EH (cell line): ENCODE results near the gene FZR1.

Experiments used
- DNase-seq: peaks from one replicate; pipeline ENCODE4 v3.0.0-alpha.2; 2015; ENCODE audit warnings: low read depth

The FZR1 gene

GRCh38 chr19:3505598-3506383 is at the start of gene FZR1:
FZR1 (plus strand) TSS chr19:3506311; CDS start chr19:3522990, 16,679 bp downstream.
- peak; percentile 98 for DNase-seq

DNA sequence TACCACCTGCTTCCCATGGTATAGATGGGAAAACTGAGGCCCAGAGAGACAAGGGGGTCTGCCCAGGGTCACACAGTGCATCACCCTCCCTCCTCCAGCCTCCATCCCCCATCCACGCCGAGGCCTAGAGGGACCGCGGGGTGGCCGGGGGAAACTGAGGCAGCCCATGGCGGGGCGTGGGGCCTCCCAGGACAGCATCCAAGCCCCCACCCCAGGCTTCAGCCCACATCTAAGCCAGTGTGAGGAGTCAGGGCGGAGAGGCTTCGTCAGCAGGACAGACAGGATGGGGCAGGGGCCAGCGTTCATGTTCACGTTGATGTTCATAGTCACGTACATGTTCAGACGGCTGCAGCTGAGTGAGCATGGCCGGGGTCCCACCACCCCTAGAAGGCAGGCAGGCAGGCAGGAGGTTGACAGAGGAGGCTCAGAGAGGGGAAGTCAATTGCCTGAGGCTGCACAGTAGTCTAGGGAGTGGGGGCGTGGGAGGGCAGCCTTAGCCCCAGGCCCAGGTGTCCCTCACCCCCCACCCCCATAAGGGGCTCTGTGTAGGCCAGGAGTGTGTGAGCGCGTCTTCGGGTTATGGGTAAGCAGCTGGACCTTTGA is 49.1 kb upstream of the FZR1 start:
- DNase-seq, result no peak

DNA sequence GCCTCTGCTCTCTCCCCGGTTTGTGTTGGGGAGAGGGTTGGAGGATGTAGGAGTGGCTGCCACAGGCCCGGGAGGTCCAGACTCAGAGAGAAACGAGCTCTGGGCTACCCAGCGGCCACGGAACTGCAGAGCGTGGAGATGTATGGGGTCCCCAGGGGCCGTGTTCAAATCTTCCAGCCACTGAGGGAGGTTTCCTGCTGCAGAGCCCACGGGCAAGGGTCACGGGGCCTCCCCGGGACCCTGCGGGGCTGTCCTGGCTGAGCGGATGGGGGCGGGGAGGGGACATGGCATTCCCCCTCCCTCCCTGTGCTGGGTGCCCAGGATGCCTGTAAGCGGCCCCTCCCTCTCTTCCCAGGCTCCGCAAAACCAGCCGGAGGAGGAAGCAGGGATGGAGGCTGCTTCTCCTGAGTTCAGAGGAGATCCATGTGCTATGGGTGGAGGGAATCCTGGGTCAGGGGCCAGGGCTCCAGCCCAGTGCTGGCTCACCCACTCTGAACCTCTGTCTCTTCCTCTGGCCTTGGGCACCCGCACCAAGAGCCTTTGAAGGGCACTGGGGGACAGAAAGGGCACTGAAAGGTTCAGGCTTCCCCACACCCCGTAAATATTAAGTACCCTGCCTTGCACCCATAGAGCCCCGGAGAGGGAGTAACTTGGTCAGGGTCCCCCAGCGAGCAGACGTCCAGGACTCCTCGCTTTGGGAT is 48.4 kb upstream of the FZR1 start:
- DNase-seq, result peak; percentile 25

- DNase-seq, result peak; percentile 59
Observed at GRCh38 chr19:3458229-3459088, 47.7 kb upstream of the FZR1 start.

GRCh38 chr19:3459089-3459881 is 46.8 kb upstream of the FZR1 start:
- DNase-seq, result peak; percentile 91

GRCh38 chr19:3459965-3460582 is 46.0 kb upstream of the FZR1 start:
- no peak for DNase-seq

DNA sequence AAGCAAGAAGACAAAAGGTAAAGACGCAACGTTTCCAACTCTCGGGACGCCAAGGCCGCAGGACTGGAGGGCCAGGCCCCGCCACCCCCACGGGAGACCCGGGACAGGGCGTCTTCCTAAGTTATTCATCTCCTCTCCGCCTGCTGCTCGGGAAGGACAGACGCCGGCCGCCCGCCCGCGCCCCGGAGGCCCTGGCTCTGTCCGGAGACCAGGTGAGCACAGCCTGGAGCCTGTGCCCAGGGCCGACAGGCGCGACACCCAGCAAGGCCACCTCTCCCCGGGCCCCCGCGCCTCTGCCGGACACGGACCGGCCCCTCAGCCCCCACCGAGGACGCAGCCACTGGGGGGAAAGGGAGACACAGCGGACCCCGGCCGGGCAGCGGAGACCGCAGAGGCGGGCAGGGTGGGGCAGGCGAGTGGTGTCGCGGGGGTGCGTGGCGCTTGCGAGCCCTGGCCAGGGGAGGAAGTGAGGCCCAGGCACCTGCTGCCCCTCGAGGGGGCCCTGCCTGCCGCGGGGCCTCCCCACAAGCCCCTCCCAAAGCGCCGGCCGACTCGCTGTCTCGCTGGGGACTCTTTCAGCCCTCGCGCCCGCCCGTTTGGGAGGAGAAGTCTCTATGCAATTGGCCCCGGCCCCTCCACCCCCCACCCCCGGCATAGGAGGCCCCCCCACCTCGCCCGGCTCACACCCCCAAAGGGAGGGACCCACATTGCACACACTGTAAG is 43.0 kb upstream of the FZR1 start:
- DNase-seq, result no peak

DNA sequence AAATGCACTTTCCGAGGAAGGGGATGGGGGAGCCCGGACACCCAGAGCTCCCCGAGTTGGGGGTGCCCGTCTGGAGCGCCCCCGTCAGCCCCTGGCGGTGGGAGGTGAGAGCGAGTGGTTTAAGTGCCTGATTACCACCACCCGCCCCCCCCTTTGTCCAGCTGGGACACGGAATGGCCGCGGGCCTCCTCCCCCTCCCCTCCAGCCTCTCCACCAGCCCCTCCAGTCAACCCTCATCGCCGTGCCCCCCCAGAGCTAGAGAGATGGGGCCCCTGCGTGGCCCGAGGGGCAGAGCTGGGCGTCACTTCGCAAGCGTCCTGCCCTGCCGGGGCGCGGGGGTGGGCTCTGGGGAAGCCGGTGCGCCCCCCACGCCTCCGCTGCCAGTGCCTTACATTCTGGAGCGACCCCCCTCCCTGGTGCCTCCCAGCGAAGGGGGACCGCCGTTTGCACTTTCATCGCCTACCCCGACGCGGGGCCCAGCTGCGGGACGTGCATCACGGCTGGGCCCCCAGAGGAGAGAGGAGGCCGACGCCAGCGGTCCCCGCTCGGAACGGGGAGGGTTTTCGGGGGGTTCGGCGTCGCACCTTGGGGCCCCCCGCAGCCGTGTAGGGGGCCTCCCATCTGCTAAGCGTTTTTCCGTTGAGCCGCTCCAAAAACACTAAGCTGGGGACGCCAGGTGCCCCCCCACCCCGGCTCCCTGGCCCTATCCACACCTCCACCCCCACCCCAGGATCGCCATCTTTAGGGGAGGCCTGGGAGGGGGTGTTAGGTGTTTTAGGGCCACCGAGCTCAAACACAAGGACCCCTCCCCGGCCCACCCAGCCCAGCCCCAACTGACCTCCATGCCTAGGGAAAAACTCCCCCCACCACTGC is 42.2 kb upstream of the FZR1 start:
- no peak for DNase-seq

GRCh38 chr19:3464587-3465235 is 41.4 kb upstream of the FZR1 start:
- DNase-seq, result no peak

GRCh38 chr19:3465552-3465951 is 40.6 kb upstream of the FZR1 start:
- DNase-seq, result no peak

- DNase-seq, result no peak
Observed at GRCh38 chr19:3466635-3467034, 39.5 kb upstream of the FZR1 start.

DNA sequence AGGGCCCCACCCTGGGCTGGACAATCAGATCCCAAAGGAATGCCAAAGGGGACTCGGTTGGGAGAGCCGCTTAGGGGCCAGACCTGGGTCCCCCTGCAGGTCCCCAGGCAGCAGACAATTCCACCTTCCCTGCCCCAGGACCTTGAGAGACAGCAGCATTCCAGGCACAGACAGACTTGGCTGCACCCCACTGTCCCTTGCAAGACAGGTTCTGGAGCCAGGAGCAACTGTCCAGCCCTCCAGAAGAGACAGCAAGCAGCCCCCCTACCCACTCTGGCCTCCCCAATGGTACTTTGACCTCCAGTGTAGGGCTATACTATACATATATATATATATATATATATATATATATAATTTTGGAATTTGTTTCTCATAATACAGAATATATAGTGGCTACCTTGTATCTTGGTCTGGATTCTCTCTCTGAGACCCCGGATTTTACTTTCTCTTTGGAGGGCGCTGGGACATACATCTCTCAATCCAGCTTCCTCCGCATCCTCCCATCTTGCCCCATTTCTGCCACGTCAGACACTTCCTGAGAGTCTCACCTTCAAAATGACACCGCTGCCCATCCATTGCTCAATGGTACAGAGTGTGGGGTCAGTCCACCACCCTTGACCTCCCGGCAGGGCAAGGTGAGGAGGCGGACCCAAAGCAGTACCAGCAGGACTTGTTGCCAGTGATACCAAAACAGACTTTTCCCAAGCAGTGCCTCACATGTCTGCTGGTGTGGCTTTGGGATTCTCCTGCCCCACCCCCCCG is 38.5 kb upstream of the FZR1 start:
- DNase-seq, result no peak

GRCh38 chr19:3468211-3468610 is 37.9 kb upstream of the FZR1 start:
- DNase-seq, result no peak

DNA sequence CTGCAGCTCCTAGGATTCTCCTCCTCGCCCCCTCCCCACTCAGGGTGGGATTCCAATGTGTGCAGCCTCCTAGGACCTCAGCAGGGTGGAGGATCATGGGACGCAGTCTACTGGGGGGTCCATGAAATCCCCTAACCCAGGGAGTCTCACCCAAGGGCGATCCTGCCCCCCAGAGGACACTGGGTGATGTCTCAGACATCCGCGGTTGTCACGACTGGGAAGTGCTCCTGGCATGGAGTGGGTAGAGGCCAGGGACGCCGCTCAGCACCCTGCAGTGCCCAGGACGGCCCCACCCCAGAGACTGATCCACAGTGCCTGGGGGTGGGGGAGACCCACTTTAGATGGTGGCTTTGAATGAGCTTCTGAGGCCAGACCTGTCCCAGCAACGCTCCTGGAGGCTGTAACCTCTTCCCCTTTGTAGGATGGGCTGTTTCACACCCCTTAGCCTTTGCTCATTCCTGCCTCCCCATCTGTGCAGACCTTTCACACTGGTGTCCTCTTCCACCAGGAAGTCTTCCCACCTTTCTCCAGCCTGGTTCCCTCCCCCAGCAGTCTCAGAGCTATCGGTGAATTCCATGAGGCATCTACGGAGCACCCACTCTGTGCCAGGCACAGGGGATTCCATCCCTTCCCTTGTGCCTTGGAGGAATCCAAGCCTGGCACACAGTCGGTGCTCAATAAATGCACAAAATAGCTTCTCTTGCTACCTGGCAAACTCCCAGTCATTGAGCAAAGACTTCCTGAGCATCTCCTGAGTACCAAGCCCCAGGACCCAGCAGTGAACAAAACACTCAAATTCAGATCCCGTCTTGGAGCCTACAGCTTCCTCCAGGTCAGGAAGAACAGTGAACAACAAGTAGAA is 36.2 kb upstream of the FZR1 start:
- no peak for DNase-seq

DNA sequence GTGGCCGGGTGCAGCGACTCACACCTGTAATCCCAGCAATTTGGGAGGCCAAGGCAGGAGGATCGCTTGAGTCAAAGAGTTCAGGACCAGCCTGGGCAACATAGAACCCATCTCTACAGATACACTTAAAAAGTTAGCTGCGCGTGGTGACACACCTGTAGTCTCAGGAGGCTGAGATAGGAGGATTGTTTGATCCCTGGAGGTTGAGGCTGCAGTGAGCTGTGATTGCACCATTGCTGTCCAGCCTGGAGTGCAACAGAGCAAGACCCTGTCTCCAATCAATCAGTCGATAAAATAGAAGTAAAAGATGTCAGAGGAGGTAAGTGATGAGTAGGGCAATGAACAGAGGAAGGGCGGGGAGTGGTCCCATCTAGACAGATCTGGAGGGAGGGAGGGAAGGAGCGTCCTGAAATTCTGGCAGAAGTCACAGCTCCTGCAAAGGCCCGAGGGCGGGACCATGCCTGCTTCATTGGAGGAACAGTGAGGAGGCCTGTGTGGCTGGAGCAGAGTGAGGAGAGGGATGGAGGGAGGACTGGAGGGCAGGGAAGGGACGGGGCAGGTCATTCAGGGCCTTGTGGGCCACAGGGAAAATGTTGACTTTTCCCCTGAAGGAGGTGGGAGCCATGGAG is 35.5 kb upstream of the FZR1 start:
- DNase-seq, result peak; percentile 30

DNA sequence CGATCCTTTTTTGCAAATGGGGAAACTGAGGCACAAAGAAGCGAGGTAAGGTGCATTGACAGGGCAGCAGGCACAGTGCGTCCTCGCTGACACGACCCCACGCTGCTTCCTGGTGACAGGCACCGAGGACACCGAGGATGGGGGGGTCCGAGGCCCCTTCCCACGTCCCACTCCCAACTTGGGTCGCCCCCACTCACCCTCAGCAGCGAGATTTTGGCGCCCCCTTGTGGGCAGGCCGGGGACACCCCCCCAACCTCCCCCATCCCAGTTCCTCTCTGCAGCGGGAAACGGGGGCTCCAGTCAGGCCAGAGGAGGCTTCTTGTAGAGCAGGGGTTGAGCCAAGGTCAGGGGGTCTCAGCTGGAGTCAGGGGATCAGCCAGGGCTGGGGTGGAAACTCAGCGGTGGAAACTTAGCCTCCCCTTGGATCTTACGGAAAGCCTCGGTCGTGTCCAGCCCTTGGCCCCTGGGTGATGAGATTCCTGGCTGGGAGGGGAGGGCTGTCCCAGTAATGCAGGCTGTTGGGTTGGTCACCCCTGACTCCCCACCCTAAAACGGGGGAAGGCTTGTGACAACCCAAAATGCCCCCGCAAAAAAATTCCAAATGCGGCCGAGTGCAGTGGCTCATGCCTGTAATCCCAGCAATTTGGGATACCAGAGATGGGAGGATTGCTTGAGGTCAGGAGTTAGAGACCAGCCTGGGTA is 34.0 kb upstream of the FZR1 start:
- peak; percentile 34 for DNase-seq
